ENCODE measurements around the gene PSMD1.

DNA sequence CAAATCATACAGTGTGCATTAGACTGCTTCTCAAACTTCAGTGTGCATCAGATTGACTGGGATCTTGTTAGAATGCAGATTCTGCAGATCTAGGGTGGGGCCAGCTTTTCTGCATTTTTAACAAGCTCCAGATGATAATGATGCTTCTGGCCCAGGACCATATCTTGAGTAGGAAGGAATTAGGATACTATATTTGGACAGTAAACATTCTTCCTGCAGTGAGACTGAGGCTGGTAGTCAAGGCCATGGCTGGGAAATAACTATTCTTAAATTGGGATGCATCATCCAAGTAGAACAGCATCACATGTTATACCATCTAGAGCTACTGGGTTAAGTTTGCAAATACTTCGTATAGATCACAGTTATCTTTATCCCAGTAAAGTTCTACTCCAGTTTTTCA lies 113.4 kb downstream of the PSMD1 start:
- TF ChIP-seq CTCF (IDR thresholded peaks at IDR 0.05; ENCODE audit: insufficient read depth, low read length, poor library complexity, severe bottlenecking), result no peak
- no peak for TF ChIP-seq EZH2phosphoT487 (conservative IDR thresholded peaks at IDR 0.05; ENCODE audit: low read length)
